Central memory CD8-positive, alpha-beta T cell (primary cell): Measurements from ENCODE around the gene PRKCE.

Experiments
- ATAC-seq: fragments of 150-1000 bp; cut with Tn5 transposase; replicated peaks from 2 replicates; pipeline ENCODE4 v1.10.0; 2022; ENCODE audit warnings: mild to moderate bottlenecking, moderate FRiP score, moderate number of reproducible peaks; ENCODE audit not compliant: poor library complexity, severe bottlenecking; ENCODE audit errors: extremely low read depth
- DNase-seq, 2 donors: peaks; one replicate each; pipeline ENCODE4 v3.0.0; 2021; ENCODE audit warnings: low spot score in 2 of 2
- H3K27ac Mint-ChIP-seq: one replicate; pipeline ENCODE4 v1.8.0; 2022; ENCODE audit warnings: low read depth, mild to moderate bottlenecking, moderate library complexity, mixed read lengths
- H3K27me3 Mint-ChIP-seq: one replicate; pipeline ENCODE4 v1.8.0; 2022; ENCODE audit warnings: mixed read lengths
- H3K36me3 Mint-ChIP-seq: one replicate; pipeline ENCODE4 v1.8.0; 2022; ENCODE audit warnings: mild to moderate bottlenecking, moderate library complexity, mixed read lengths; ENCODE audit not compliant: insufficient read depth
- H3K4me1 Mint-ChIP-seq: one replicate; pipeline ENCODE4 v1.8.0; 2022; ENCODE audit warnings: mixed read lengths
- H3K4me3 Mint-ChIP-seq: one replicate; pipeline ENCODE4 v1.8.0; 2022; ENCODE audit warnings: mild to moderate bottlenecking, moderate library complexity, mixed read lengths
- H3K9me3 Mint-ChIP-seq: one replicate; pipeline ENCODE4 v1.8.0; 2022; ENCODE audit warnings: mixed read lengths

Gene PRKCE

GRCh38 chr2:46013726-46014125 is 362.3 kb downstream of the PRKCE start:
- no peak overlapping the region for H3K27ac Mint-ChIP-seq
- no peaks in the 10 kb centered on the region for H3K27me3 Mint-ChIP-seq
- no peaks in the 10 kb centered on the region for H3K9me3 Mint-ChIP-seq
- peaks cover 3% of the 10 kb centered on the region for H3K36me3 Mint-ChIP-seq
- no peak for ATAC-seq
- no peak overlapping the region for H3K4me3 Mint-ChIP-seq
- no peaks in the 10 kb centered on the region for H3K4me1 Mint-ChIP-seq
- DNase-seq, result no peak

- no peaks in the 10 kb centered on the region for H3K27me3 Mint-ChIP-seq
- H3K27ac Mint-ChIP-seq, result no peak overlapping the region
- ATAC-seq (no peak), DNase-seq (no peak)
- H3K4me1 Mint-ChIP-seq, result no peaks in the 10 kb centered on the region
- H3K36me3 Mint-ChIP-seq, result peaks cover 3% of the 10 kb centered on the region
- H3K9me3 Mint-ChIP-seq, result no peaks in the 10 kb centered on the region
- no peak overlapping the region for H3K4me3 Mint-ChIP-seq
These were observed 363.6 kb downstream of the PRKCE start for GRCh38 chr2:46014911-46015654.

GRCh38 chr2:46015671-46016070 is 364.2 kb downstream of the PRKCE start:
- Mint-ChIP-seq H3K4me1 (no peaks in the 10 kb centered on the region), H3K4me3 (no peak overlapping the region), H3K27ac (no peak overlapping the region), H3K27me3 (no peaks in the 10 kb centered on the region), H3K9me3 (no peaks in the 10 kb centered on the region), H3K36me3 (peaks cover 3% of the 10 kb centered on the region)
- ATAC-seq (no peak), DNase-seq (no peak)

GRCh38 chr2:46016091-46016490 is 364.6 kb downstream of the PRKCE start:
- ATAC-seq, result no peak
- Mint-ChIP-seq H3K4me3 (no peak overlapping the region), H3K36me3 (peaks cover 3% of the 10 kb centered on the region), H3K4me1 (no peaks in the 10 kb centered on the region), H3K9me3 (no peaks in the 10 kb centered on the region), H3K27ac (no peak overlapping the region), H3K27me3 (no peaks in the 10 kb centered on the region)
- no peak for DNase-seq

- H3K4me3 Mint-ChIP-seq, result no peak overlapping the region
- no peaks in the 10 kb centered on the region for H3K4me1 Mint-ChIP-seq
- no peaks in the 10 kb centered on the region for H3K36me3 Mint-ChIP-seq
- ATAC-seq (no peak), DNase-seq (no peak)
- H3K27ac Mint-ChIP-seq, result no peak overlapping the region
- H3K27me3 Mint-ChIP-seq, result no peaks in the 10 kb centered on the region
- H3K9me3 Mint-ChIP-seq, result no peaks in the 10 kb centered on the region
These were observed 367.5 kb downstream of the PRKCE start for GRCh38 chr2:46018773-46019591.

- Mint-ChIP-seq H3K36me3 (no peaks in the 10 kb centered on the region), H3K27ac (no peak overlapping the region), H3K4me1 (no peaks in the 10 kb centered on the region), H3K9me3 (no peaks in the 10 kb centered on the region), H3K27me3 (no peaks in the 10 kb centered on the region), H3K4me3 (no peak overlapping the region)
- ATAC-seq (no peak), DNase-seq (no peak)
These were observed 368.9 kb downstream of the PRKCE start for GRCh38 chr2:46020416-46020815.

GRCh38 chr2:46023165-46023854 is 371.8 kb downstream of the PRKCE start:
- Mint-ChIP-seq H3K4me1 (no peaks in the 10 kb centered on the region), H3K27me3 (no peaks in the 10 kb centered on the region), H3K4me3 (no peak overlapping the region), H3K36me3 (no peaks in the 10 kb centered on the region), H3K9me3 (no peaks in the 10 kb centered on the region), H3K27ac (no peak overlapping the region)
- ATAC-seq (no peak), DNase-seq (no peak)

GRCh38 chr2:46024146-46024779 is 372.8 kb downstream of the PRKCE start:
- no peaks in the 10 kb centered on the region for H3K9me3 Mint-ChIP-seq
- H3K27ac Mint-ChIP-seq, result no peak overlapping the region
- H3K36me3 Mint-ChIP-seq, result no peaks in the 10 kb centered on the region
- H3K4me1 Mint-ChIP-seq, result no peaks in the 10 kb centered on the region
- ATAC-seq, result no peak
- no peaks in the 10 kb centered on the region for H3K27me3 Mint-ChIP-seq
- DNase-seq, result no peak
- no peak overlapping the region for H3K4me3 Mint-ChIP-seq

- ATAC-seq (no peak), DNase-seq (no peak)
- Mint-ChIP-seq H3K27me3 (no peaks in the 10 kb centered on the region), H3K36me3 (no peaks in the 10 kb centered on the region), H3K9me3 (no peaks in the 10 kb centered on the region), H3K4me3 (no peak overlapping the region), H3K27ac (no peak overlapping the region), H3K4me1 (no peaks in the 10 kb centered on the region)
These were observed 373.6 kb downstream of the PRKCE start for GRCh38 chr2:46025081-46025480.

- Mint-ChIP-seq H3K9me3 (no peaks in the 10 kb centered on the region), H3K4me3 (no peak overlapping the region), H3K27ac (no peak overlapping the region), H3K27me3 (no peaks in the 10 kb centered on the region), H3K36me3 (no peaks in the 10 kb centered on the region), H3K4me1 (no peaks in the 10 kb centered on the region)
- DNase-seq (no peak), ATAC-seq (no peak)
These were observed 374.2 kb downstream of the PRKCE start for GRCh38 chr2:46025676-46026075.

- H3K36me3 Mint-ChIP-seq, result no peaks in the 10 kb centered on the region
- no peaks in the 10 kb centered on the region for H3K4me1 Mint-ChIP-seq
- H3K4me3 Mint-ChIP-seq, result no peak overlapping the region
- H3K27ac Mint-ChIP-seq, result no peak overlapping the region
- DNase-seq (no peak), ATAC-seq (no peak)
- H3K9me3 Mint-ChIP-seq, result no peaks in the 10 kb centered on the region
- no peaks in the 10 kb centered on the region for H3K27me3 Mint-ChIP-seq
These were observed 375.0 kb downstream of the PRKCE start for GRCh38 chr2:46026431-46026830.

GRCh38 chr2:46029332-46029811 is 377.9 kb downstream of the PRKCE start:
- H3K4me3 Mint-ChIP-seq, result no peak overlapping the region
- H3K27me3 Mint-ChIP-seq, result no peaks in the 10 kb centered on the region
- H3K9me3 Mint-ChIP-seq, result no peaks in the 10 kb centered on the region
- H3K36me3 Mint-ChIP-seq, result no peaks in the 10 kb centered on the region
- ATAC-seq (no peak), DNase-seq (no peak)
- no peaks in the 10 kb centered on the region for H3K4me1 Mint-ChIP-seq
- no peak overlapping the region for H3K27ac Mint-ChIP-seq
